GM19468 (cell line): Measurements from ENCODE around the gene AK8.
"Not testable (repeated sequence)": the region's sequence is repeated elsewhere in the genome, so short reads cannot be mapped to it uniquely, and the experiment has no call there.

ENCODE experiments used
- ATAC-seq: cut with Tn5 transposase; IDR thresholded peaks from one replicate; pipeline ENCODE4 v1.9.1; 2021; ENCODE audit warnings: mild to moderate bottlenecking, moderate library complexity, moderate number of reproducible peaks; ENCODE audit not compliant: unreplicated experiment; ENCODE audit errors: extremely low read depth

Gene AK8

GRCh38 chr9:132780230-132781007 is 97.7 kb downstream of the AK8 start:
- no peak for ATAC-seq

- ATAC-seq, result no peak
Observed at GRCh38 chr9:132776891-132777290, 101.2 kb downstream of the AK8 start.

DNA sequence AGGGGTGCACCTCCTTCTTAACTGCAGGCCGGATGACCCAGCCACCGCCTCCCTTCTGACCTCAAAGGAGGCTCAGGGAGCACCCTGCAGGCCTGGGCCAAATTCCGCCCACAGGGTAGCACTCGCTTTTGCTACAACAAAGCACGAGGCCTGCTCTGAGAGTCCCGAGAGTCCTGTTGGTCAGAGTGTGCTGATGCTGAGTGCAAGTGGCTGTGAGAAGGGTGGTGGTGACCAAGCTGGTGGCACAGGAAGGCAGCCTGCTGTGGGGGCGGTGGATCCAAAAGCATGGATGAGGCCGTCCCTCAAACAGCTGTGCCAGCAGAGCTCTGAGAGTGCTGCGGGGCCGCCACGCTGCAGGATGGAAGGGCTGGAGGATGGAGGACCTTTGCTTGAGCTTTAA is 101.8 kb downstream of the AK8 start:
- no peak for ATAC-seq

DNA sequence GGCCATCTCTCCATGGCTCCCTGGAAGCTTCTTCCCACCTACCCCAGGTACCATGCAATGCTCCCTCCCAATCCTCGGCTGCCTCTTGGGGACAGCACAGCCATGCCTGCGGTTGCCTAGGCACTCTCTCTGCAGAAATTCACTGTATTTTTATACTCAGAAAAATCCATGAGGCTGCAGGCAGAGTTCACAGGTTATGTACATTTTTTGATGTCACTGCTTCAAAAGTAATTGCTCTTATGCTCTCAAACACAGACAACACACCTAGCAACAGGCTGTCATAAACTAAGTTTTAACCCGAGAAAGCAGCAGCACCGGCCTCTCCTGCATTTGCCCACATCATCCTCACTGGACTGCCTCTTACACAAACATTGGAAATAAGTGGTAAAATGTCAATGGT is 102.4 kb downstream of the AK8 start:
- ATAC-seq, result no peak

DNA sequence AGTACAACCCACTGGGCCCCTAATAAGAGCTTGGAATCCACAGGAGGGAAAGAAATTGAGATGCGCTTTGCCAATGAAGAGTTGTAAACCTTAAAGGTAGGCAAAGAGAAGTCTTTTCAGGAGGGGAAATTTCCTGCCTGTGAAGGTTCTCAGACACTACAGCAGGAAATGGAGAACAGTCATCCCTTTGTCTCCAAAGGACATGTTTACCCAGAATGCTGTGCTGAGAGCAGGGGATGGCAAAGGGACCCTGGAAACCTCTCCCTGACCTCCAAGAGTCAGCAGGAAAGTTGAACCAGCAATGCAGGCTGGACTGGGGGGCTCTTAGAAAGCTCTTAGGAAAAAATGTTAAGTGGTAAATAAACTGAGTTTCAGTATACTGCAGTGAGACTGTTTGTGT is 103.2 kb downstream of the AK8 start:
- no peak for ATAC-seq

GRCh38 chr9:132773764-132774339 is 104.2 kb downstream of the AK8 start:
- no peak for ATAC-seq

GRCh38 chr9:132773093-132773492 is 105.0 kb downstream of the AK8 start:
- ATAC-seq, result no peak

DNA sequence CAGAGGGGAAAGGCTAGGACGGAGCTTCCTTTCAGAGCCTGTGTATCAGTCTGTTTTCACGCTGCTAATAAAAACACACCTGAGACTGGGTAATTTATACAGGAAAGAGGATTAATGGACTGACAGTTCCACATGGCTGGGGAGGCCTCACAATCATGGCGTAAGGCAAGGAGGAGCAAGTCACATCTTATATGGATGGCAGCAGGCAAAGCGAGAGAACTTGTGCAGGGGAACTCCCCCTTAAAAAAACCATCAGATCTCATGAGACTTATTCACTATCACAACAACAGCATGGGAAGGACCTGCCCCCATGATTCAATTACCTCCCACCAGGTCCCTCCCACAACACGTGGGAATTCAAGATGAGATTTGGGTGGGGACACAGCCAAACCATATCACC is 106.3 kb downstream of the AK8 start:
- not testable (repeated sequence) for ATAC-seq

GRCh38 chr9:132770770-132771310 is 107.2 kb downstream of the AK8 start:
- no peak for ATAC-seq

GRCh38 chr9:132769906-132770769 is 107.9 kb downstream of the AK8 start:
- ATAC-seq, result no peak

DNA sequence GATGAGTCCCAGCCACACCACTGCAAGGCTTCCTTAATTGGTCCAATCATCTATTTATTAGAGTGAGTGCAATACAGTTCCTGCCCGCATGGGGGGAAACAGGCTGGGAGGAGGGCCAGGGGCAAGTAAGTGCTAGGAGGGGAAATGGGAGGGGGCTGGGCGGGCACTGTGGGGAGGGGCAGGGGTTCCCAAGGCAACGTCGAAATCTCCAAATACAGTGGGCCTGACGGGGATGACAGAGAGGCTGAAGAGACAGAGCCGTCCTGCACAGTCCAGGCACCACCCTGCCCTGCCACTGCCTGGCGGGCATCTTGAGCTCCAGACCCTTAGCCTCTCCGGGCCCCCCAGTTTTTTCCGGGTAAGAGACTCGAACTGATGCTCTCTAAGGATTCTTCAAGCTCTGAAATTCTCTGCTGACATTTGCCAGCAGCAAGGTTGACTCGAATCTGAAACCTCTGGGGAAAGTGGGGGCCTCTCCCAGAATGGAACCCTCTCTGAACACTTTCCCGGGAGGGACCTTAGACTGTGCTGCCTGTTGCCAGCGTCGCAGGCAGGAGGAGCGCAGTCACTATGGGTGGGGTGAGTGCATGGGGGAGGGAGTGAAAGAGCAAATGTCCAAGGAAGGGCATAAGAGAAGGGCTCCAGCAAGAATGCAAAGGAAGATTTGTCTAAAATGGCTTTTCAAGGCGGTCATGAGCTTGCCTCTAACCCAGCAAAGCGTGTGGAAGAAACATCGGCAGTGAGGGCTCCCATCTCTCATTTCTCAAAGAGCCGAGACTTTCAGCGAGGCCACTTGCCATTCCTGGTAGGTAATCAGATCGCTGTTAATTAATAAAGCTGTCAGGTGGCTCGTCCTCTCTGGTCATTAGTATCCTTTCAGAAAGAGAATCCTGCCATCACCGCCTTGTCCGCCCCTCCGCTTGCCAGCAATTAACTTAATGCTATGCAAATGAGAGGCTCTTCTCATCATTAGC is 108.9 kb downstream of the AK8 start:
- ATAC-seq, result no peak

DNA sequence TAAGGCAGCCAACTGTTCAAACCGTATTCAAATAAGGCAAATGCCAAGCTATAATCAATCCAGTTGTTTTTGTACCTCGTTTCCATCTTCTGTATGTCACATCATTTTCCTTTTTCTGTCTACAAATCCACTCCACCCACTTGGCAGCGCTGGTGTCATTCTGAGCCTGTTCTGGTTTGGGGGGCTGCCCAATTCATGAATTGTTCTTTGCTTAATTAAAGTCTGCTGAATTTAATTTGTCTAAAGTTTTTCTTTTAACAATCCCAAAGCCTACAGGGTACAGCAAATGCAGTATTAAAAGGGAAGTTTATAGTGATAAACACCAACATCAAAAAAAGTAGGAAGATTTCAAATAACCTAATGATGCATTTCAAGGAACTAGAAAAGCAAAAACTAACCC is 114.5 kb downstream of the AK8 start:
- ATAC-seq, result no peak

GRCh38 chr9:132762896-132763295 is 115.2 kb downstream of the AK8 start:
- ATAC-seq, result no peak

DNA sequence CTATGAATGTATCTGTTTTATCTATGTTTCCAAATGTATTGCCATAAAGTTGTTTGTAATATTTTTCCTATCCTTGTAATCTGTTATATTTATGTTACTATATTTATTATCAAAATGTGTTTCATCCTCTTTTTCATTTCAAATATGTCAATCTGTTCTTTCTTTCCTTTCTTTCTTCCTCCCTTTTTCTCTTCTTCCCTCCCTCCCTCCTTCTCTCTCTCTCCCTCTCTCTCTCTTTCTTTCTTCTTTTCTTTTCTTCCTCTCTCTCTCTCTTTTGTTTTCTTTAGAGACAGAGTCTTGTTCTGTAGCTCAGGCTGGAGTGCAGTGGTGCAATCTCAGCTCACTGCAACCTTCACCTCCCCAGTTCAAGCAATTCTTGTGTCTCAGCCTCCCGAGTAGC is 116.5 kb downstream of the AK8 start:
- no peak for ATAC-seq

- ATAC-seq, result no peak
Observed at GRCh38 chr9:132760057-132760456, 118.0 kb downstream of the AK8 start.

DNA sequence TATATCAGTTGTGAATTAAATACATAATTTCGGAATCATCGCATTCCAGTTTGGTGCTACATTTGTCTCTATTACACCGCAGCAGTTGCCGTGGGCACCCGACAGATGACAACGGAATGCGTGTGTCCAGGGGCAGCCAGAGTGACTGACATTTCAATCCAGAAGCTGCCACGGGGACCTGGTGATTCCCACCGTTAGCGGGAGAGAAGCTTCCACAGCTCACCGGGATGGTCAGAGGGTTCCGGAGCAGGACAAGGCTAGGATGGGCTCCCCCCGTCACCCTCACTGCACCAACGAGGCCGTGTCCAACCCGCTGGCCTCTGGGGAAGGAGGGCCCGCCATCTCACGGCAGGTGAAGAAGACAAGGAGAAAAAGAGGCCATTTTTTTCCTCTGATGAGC is 121.1 kb downstream of the AK8 start:
- no peak for ATAC-seq

- no peak for ATAC-seq
Observed at GRCh38 chr9:132756214-132756845, 121.8 kb downstream of the AK8 start.

DNA sequence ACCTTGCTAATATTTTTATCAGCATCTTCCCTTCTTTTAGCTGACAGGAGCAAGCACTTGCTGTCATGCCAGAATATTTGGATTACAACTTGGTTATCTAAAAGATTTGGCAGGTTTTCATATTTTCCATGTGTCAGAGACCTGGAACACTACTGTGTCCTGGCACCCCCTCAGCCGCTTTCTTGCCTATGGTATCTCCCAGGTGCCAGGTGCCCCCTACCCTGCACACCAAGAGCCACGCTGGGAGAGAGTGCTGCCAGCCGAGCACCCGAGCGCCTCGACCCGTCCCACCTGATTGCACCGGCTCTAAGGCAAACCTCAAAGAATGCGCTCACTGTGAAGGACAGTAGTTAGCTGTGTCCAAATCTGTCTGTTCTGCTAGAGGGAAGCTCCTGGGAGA is 123.0 kb downstream of the AK8 start:
- no peak for ATAC-seq

GRCh38 chr9:132754236-132754635 is 123.8 kb downstream of the AK8 start:
- no peak for ATAC-seq

DNA sequence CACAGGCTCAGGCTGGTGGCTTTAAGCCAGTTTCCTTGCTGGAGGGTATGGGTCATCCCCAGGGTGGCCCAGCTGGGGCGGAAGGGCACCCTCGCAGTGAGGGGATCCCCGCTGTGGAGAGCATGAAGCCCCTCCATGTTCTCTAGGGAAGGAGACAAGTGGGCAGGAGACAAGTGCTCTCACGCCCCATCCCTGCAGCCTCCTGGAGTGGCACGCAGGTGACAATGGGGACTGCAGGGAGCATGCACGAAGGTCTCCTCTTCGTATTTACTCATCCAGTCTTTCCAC is 124.5 kb downstream of the AK8 start:
- no peak for ATAC-seq
